ENCODE measurements around the gene PHF21A.
"Not testable (repeated sequence)": the region's sequence is repeated elsewhere in the genome, so short reads cannot be mapped to it uniquely, and the experiment has no call there.

Gene PHF21A

GRCh38 chr11:45917623-45918330, 203.5 kb downstream of the PHF21A start, which contains the start of gene PEX16:
PEX16 (minus strand) TSS chr11:45917877; CDS start chr11:45917811, 66 bp downstream.
- FAIRE-seq, result peak; percentile 78

- no peak for FAIRE-seq
These were observed 204.0 kb downstream of the PHF21A start for GRCh38 chr11:45917286-45917622.

GRCh38 chr11:45915446-45915845, 205.8 kb downstream of the PHF21A start:
- no peak for FAIRE-seq

GRCh38 chr11:45913942-45914635, 207.2 kb downstream of the PHF21A start:
- FAIRE-seq, result no peak

GRCh38 chr11:45913514-45913913, 207.7 kb downstream of the PHF21A start:
- FAIRE-seq, result no peak

- FAIRE-seq, result no peak
These were observed 210.6 kb downstream of the PHF21A start for GRCh38 chr11:45910623-45911022.

GRCh38 chr11:45909594-45910475, 211.4 kb downstream of the PHF21A start:
- FAIRE-seq, result no peak

GRCh38 chr11:45907911-45908370, 213.3 kb downstream of the PHF21A start:
- no peak for FAIRE-seq

- FAIRE-seq, result no peak
These were observed 214.2 kb downstream of the PHF21A start, which contains the start of gene FREY1 for GRCh38 chr11:45906965-45907611. FREY1 (minus strand) TSS chr11:45907271; CDS start chr11:45907245, 26 bp downstream.

- FAIRE-seq, result no peak
These were observed 215.1 kb downstream of the PHF21A start for GRCh38 chr11:45906096-45906682.

GRCh38 chr11:45905576-45905975, 215.7 kb downstream of the PHF21A start:
- not testable (repeated sequence) for FAIRE-seq

GRCh38 chr11:45905095-45905494, 216.2 kb downstream of the PHF21A start:
- no peak for FAIRE-seq

GRCh38 chr11:45904309-45904915, 216.8 kb downstream of the PHF21A start:
- no peak for FAIRE-seq

- FAIRE-seq, result no peak
These were observed 218.5 kb downstream of the PHF21A start for GRCh38 chr11:45902452-45903380.

GRCh38 chr11:45901626-45902025, 219.6 kb downstream of the PHF21A start:
- FAIRE-seq, result no peak

GRCh38 chr11:45900916-45901617, 220.2 kb downstream of the PHF21A start:
- no peak for FAIRE-seq

- FAIRE-seq, result not testable (repeated sequence)
These were observed 221.0 kb downstream of the PHF21A start for GRCh38 chr11:45900175-45900800.

- no peak for FAIRE-seq
These were observed 221.6 kb downstream of the PHF21A start for GRCh38 chr11:45899448-45900174.

- no peak for FAIRE-seq
These were observed 222.2 kb downstream of the PHF21A start for GRCh38 chr11:45899086-45899447.

Measured in TTC549 (cell line).